NCI-H460 (cell line): Measurements from ENCODE around the gene SAMD5. TPM values are rescaled to one million over a fixed set of nuclear protein-coding genes. Genes with fewer than 3 reads are reported as not detected.

Experiments
- DNase-seq: peaks from one replicate; pipeline ENCODE4 v3.0.0-alpha.2; 2016; ENCODE audit warnings: low read depth; ENCODE audit errors: extremely low read depth
- total RNA-seq: library from RNA; depleted of rRNA; stranded (reverse); fragments of >200 nt; shearing (Covaris generic); gene quantifications from 2 replicates; pipeline ENCODE4 v1.2.3, GENCODE V29; 2014

SAMD5 gene
- total RNA-seq, 1 experiment from 2014 or later, result 12.7 TPM

DNA sequence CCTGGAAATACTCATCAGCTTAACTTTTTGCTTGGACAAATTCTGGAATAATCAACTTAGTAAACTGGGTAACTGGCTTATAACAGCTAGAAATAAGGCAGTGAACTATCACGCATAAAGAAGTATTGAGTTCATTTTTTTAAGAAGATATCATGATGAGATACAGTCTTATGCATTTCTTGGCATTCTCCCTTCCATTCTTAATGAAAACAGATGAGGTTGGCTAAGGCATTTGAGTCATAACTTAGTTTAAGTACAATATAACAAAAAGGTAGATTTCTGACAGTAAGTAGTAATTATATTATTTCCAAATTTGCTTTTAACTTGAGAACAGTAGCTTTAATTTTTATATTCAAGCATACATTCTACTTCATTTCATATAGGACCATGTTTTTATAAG is 56.1 kb downstream of the SAMD5 start:
- no peak for DNase-seq

DNA sequence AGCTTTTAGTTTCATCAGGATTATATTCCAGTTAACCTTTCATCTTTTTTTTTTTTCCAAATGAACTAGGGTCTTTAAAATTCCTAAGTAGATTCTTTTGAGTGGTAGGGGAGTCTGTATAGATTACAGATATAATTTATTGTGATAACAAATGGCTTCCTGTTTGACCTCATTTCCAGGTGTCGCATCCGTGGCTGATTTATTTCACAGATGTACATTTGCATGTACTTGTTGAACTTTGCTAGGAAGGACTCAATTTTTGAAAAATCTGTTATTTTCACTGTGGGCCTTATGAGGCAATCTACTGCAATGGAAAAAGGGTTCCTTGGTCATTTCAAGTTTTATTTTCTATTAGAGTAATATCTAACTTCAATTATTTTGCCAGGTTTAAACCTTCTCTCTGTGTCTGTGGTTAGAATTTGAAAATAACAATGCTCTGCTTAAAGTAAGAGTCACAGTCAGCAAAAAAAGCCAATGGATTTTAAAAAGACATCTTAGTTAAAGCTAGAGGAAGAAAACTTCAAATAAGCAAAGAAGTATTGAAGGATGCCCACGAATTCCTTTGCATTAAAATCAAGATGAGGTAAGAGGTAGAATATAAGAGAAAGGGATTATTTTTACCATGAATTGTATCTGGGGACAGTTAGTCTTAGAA is 57.9 kb downstream of the SAMD5 start:
- DNase-seq, result no peak

DNA sequence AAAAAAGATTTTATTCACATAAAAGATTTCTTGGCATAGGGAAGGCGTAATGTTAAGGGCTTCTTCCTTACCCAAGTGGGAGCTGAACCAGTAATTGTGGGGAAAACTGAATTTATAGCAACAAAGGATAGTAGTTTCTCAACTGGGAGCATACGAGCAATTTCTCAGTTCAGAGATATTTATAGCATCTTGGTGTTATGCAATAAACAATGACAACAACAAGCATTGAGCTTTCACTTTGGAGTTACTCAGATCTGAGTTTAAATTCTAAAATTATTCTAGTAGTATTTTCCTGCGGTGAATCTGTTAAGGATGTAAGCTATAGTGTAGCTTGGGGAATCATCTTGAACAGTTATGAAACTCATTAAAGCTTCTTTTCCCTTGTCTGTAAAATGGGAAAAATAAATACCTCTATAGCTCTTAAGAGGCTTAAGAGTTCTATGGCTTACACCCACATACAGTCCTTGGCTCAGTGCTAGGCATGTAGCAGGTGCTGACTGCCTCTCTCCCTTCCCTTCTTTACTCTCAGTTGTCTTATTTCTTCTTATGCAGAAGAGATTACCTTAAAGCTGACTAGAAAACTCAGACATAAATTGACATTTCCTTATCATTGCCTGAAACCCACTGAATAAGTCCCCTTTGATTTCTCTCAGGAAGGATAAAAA is 58.8 kb downstream of the SAMD5 start:
- DNase-seq, result no peak

DNA sequence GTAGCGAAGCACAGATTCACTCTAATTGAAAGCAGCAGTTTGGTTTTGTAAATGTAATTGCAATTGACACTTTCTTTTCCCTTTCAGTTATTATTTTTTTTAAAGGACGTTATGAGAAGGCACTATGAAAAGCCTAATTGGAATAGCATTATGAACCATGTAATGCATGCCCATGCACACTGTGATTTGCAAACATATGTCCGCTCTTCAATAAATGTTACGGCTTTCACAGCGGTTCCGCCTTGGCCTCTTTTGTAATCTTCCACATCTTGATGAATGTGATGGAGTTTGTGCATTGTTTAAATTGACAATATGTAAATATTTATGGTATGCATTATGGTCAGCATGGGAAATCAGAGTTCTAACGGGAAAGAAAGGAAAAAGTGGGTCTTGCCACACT is 61.3 kb downstream of the SAMD5 start:
- DNase-seq, result no peak

DNA sequence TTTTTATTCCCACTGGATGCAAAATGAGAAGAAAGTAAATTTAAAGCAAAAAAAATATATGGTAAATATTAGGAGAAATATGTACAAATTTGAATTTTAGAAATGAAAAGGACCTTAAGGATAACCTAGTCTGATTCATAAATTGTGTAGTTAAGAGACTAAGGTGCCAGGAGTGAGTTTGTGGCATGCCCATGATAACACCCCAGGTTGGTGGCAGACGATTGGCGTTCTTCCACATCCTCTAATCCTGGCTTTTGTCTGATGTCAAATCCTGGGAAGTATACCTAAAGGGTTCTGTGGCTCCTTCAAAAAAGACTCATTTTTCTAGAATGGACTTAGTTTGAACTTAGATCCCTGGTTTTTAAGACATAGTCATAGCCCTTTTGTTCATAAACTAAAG is 62.2 kb downstream of the SAMD5 start:
- no peak for DNase-seq

DNA sequence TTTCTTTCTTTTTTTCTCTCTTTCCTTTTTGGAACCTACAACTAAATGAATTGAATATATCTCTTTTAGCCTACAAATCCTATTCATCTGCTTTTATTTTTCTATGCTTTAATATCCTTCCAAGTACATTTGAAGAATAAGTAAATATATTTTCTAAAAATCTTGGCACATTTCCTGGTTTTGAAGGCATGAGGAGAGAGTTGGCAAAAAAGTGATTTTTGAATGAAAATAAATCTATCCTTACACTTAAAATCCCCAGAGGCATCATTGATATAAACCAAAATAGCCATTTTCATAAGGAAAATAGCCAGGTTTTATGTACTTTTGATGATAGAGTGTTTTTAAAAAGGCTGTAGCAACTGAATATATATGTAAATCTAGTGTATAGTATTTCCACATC is 69.0 kb downstream of the SAMD5 start:
- no peak for DNase-seq

DNA sequence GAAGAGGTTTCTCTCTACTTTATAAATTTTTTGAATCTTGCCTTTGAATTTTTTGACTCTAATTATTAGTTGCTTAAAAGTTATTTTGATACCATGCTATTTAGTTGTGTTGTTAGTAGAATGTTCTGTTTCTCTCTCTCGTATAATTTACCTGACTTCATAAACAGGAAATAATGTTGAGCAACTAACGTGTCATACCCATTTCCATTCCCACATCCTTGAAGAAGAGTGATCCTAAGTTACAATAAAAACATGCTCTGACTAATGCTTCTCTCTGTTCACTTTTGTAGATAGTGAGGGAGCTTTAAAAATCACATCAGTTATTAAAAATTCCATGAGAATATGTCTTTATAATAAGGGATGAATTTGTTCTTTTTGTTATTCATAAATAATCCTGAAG is 69.7 kb downstream of the SAMD5 start:
- no peak for DNase-seq

DNA sequence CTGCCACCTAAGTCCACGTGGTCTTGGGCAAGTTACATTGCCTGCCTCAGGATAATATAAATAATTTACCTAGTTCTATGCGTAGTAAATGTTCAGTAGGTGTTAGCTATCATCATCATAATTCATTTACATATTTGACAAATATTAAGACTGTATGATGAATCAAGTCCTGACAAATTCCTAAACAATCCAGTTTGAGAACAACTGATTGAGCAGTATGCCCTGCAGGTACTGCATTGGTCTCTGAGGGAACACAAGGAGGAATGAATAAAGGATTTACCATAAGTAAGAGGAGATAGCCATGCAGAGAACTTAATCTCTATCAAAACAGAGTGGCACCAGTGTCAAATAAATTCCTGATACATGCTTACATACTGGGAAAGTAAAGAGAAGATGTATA is 70.4 kb downstream of the SAMD5 start:
- no peak for DNase-seq

DNA sequence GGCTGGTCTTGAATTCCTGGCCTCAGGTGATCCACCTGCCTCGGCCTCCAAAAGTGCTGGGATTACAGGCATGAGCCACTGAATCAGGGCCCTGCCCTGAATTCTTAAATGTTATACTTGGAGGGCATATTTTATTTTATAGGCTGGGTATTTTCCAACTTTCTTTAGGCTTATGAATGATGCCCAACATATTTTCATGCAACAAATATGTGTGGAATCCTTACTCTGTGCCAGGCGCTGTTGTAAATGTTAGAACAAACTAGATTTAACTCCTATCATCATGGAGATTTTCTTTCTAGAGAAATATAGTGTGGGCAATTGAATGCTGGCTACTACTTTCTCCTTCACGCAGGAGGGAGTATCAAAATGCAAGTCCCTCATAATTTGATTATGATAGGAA is 71.2 kb downstream of the SAMD5 start:
- no peak for DNase-seq

DNA sequence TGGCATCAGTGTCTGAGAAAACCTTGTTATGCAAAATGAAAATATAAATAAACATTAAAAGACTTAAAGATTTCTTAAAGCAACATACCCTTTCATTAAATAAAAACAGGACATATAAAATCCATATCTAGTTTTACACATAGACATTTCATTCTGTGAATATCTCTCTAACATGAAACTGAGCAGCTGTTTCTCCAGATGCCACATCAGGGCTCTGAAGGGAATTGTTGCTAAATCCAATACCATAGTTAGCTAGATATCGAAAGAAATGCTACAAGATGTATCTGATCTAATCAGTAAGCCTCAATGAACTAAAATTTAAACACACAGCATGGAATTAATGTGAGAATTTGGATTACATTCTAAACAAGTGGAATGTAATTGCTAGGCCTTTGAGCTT is 74.5 kb downstream of the SAMD5 start:
- no peak for DNase-seq

DNA sequence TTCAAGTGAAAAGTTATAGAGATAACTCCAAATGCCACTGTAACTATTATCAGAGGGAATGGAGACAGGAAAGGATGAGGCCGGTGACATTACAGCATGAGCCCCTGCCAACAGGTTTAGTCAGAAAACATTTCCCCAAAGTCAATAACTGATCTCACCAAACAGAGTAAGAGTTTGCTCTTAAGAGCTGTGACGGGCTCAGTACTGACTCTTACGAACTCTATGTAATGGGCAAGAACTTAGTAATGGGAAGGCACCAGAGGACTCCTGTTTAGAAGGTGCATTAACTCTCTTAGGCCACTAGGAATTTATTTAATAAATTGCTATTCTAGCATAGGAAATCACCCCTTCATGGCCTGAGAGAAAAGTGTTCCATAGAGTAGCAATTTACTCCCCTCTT is 76.8 kb downstream of the SAMD5 start:
- DNase-seq, result no peak

DNA sequence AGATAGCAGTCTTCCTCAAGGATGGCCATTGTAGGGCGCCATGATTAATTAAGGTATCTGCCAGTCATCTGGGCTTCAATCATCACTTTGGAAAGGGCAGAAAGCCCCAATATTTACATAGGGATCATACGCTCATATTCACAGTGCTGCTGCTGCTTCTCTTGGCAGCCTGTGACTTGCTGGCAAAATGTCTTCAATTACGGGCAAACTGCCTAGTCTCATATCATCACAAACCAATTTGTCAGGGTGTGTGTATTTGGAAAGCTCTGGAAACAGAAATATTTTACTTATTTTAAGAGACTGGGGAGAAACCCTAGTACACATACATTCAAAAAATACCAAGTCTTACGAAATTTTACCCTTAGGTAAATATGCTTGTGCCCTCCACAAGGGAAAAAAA is 77.6 kb downstream of the SAMD5 start:
- DNase-seq, result no peak

DNA sequence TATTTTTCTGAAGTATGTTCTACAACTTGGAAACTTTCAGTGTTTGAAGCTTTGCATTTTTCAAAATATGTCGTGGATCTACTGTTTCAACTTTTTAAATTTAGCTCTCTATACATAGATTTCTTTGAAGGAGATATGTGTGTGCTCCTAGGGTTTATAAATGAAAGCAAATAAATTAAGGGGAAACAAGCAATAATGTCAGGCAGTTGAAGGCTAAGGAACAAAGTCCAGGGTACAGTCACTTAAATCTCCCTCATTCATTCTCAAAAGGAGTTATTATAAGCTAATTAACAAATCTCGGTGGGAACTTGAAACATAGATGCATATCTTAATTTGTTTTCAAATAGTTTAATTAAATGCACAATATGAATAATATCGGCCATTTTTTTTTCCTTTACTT is 79.4 kb downstream of the SAMD5 start:
- DNase-seq, result no peak

DNA sequence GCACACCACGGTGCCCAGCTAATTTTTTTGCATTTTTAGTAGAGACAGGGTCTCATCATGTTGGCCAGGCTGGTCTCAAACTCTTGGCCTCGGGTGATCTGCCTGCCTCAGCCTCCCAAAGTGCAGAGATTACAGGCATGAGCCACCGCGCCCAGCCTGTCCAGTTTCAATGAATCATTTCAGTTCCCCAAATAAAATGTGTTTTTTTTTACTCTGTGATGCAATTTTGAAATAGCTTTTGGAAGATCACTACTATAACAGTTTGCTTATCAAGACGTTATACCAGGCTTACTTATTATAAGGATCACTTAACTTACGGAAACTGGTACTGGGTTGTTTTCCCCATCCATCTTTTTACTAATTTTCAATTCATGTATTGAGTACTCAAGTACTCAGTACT is 80.0 kb downstream of the SAMD5 start:
- no peak for DNase-seq

DNA sequence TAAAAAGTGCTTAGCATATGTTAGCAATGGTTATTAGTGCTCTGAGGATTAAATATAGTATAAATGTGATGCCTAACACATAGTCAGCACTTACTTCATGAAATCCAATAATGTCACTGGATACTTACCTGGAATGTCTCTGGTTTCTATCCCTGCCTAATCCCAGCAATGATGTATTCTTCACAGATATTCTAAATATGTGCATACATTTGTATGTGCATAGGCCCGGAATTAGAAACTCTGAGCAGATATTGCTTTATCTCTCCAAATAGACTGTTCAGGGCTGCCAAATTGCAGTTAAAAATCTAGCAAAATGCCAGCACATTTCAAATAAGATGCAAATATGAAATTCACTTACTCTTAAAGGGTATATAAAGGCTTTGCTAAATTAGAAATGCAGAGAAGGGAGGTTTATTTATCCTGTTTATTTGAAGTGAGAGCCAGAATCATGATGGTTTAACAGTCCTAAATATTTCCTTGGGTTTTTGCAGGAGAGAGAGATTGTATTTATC is 81.3 kb downstream of the SAMD5 start:
- no peak for DNase-seq

DNA sequence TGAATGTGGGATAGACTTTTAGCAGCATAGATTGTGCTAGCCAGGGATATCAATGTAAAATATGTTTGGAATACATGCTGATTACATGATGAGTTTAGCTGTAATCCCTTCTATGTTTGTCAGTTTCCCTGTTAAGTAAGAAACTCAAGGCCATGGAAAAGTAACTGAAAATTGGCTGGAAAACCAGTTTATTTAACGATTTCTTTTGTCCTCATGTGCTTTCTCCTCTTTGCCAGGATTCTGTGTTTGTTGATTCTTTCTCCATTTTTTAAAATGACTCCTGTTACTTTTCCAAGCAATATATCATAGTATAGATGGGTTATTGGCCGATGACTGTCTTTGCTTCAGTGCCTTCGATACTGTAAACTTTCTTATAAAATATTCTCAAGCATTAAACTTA is 87.5 kb downstream of the SAMD5 start:
- DNase-seq, result no peak

DNA sequence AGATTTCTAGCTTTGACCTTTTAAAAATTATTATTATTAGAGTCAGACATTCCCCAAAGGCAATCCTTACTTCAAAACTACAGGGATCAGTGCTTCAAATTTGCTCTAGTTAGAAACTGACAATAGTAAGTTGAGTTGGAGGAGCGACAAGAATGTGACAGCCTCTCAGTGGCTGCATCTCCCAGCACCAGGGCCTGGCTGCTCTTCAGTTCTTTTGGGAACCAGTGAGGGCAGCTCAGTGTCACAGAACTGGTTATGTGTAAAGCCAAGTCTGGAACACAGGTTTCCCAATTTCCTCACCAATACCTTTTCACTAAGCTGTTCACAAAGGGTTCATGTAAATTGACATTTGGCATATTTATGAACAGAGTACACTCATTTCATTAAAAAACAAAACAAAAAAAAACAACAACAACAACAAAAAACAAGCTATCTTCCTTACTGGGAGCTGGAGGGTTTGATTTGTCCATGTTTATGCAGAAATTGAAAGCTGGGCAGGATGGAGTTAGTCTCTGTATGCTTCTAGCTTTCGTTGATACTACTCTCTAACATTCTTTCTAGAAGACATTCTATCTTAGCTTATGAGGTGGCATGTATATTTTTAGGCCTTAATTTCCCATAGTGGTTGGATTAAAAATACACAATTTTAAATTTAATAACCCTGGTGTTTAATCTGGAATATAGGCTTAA is 95.0 kb downstream of the SAMD5 start:
- no peak for DNase-seq

DNA sequence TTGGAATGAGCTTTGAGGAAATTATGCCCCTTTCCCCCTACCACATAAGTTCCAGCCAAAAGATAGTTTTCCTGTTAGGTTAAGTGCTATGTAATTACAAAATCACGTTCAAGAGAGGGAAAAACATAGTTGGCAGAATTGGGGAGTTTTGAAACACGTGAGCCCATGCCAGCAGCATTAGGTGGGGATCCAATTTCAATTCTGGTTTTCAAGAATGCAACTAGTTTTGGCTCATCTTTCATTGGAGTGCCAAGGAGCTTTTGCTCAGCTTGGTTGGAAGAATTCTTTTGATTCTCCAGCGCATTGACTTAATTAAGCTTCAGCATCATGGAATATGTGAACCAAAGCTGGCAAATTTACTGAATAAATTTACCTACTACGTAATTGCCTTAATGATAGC is 95.9 kb downstream of the SAMD5 start:
- DNase-seq, result no peak

DNA sequence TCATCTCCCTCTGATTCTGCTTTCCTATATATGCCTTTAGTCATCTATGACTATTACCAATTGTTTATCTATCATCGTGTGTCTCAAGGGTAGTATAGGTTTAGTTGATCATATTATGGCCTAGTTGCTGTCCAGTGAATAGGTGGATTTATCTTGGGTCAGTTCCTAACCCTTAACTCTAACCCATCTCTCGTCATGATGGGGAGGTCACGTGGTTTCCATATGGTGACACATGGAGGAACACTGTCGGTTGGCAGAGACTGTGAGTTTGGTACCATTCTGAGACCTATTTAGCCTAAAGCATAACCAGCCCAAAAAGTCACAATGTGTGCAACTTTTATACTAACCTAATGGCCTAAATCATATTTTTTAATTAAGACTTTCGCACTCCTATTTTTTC is 103.5 kb downstream of the SAMD5 start:
- no peak for DNase-seq

DNA sequence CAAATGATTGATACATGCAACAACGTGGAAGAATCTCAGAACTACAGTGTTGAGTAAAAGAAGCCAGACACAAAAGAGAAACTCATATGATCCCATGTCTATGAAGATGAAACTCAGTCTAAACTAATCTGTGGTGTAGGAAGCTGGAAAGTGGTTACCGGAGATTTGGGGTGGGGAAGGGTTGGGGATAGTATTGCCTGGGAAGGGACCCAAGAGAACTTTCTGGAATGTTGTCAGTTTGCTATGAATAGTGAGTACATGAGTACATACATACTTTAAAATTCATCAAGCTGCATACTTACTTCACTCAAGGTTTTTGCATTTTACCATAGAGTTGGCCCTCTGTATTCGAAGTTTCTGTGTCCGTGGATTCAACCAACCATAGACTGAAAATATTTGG is 106.0 kb downstream of the SAMD5 start:
- no peak for DNase-seq

DNA sequence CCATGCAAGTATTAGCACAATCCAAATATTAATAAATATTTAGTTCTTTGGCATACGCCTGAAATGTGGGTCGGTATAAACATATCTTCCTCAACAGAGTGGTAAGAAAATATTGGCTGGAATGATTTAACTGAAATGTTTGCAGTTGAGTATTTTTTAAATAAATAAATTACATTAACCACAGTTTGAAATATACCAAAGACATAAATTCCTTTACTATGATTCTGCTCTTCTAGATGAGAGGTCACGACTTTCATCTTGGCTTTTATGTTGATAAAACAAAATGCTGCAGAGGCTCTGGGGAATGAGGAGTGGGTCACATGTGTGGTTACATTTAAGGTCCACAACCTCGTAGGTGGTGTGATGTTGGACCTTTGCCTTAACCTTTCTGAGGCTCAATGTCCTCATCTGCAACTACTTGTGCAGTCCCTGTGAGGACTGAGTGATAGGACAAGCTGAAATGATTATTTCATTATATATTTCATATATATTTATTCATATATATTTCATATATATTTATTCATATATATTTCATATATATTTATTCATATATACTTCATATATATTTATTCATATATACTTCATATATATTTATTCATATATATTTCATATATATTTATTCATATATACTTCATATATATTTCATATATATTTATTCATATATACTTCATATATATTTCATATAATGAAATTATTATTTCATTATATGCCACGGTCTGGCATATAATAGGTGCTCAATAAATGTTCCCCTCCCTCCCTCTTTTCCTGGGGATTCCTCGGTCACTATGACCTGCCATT is 107.4 kb downstream of the SAMD5 start:
- no peak for DNase-seq
